IgD-negative memory B cell (primary cell): ENCODE results near the gene ISM1. TPM values are rescaled to one million over a fixed set of nuclear protein-coding genes. Genes with fewer than 3 reads are reported as not detected.
A peak's percentile ranks its signal among the peaks of the same experiment; 100 is the strongest.
"Not testable (repeated sequence)": the region's sequence is repeated elsewhere in the genome, so short reads cannot be mapped to it uniquely, and the experiment has no call there.

Experiments
- H3K27ac Mint-ChIP-seq, 3 donors: one replicate each; pipeline ENCODE4 v1.8.0; 2020 to 2022; ENCODE audit warnings: mild to moderate bottlenecking in 3 of 3, mixed read lengths in 3 of 3, moderate library complexity in 1 of 3
- H3K27me3 Mint-ChIP-seq: one replicate; pipeline ENCODE4 v1.8.0; 2021; ENCODE audit warnings: mixed read lengths
- H3K36me3 Mint-ChIP-seq: one replicate; pipeline ENCODE4 v1.8.0; 2020; ENCODE audit warnings: mild to moderate bottlenecking, mixed read lengths
- H3K4me1 Mint-ChIP-seq, 3 donors: one replicate each; pipeline ENCODE4 v1.8.0; 2020 to 2022; ENCODE audit warnings: mixed read lengths in 3 of 3, mild to moderate bottlenecking in 1 of 3
- H3K4me3 Mint-ChIP-seq, 4 donors: one replicate each; pipeline ENCODE4 v1.8.0; 2020 to 2022; ENCODE audit warnings: mild to moderate bottlenecking in 4 of 4, mixed read lengths in 4 of 4, moderate library complexity in 3 of 4
- H3K9me3 Mint-ChIP-seq, 3 donors: one replicate each; pipeline ENCODE4 v1.8.0; 2020 to 2021; ENCODE audit warnings: mixed read lengths in 3 of 3, mild to moderate bottlenecking in 1 of 3
- polyA plus RNA-seq: library from polyadenylated mRNA; unstranded; fragments of 300-500 nt; fragmentation: Illumina TruSeq; gene quantifications from one replicate; pipeline ENCODE4 v1.2.3, GENCODE V29; 2021

Gene ISM1
- polyA plus RNA-seq, 1 donor from 2014 or later, result 0.13 TPM

DNA sequence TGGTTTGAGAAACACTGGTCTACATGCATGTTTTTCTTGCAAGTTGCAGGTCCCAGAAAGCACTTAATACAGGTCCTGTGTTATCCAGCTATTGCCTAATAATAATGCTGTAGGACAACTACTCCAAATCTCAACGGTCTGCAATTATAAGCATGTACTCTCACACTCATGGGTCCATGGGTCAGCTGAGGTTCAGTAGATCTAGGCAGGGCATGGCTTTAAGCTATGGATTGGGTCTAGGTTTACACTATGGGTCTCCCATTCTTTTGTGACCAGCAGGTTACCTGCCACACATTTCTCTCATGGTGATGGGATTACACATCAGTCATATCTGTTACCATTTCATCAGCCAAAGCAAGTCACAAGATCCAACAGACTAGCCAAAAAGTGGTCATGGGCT, 13.9 kb downstream of the ISM1 start:
- Mint-ChIP-seq H3K27me3 (peaks cover 10% of the 10 kb centered on the region), H3K4me1 (no peaks in the 10 kb centered on the region), H3K36me3 (no peaks in the 10 kb centered on the region), H3K4me3 (no peak overlapping the region), H3K27ac (no peak overlapping the region), H3K9me3 (peaks cover 0 to 5% (median 0%) of the 10 kb centered on the region in 3 donors)

DNA sequence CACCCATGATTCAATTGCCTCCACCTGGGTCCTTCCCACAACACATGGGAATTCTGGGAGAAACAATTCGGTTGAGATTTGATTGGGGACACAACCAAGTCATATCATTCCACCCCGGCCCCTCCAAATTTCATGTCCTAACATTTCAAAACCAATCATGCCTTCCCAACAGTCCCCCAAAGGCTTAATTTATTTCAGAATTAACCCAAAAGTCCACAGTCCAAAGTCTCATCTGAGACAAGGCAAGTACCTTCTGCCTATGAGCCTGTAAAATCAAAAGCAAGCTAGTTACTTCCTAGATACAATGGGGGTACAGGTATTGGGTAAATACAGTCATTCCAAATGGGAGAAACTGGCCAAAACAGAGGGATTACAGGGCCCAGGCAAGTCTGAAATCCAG, 15.3 kb downstream of the ISM1 start:
- H3K4me1 Mint-ChIP-seq, H3K27ac Mint-ChIP-seq, H3K4me3 Mint-ChIP-seq, H3K36me3 Mint-ChIP-seq, H3K27me3 Mint-ChIP-seq, H3K9me3 Mint-ChIP-seq: not testable (repeated sequence)

DNA sequence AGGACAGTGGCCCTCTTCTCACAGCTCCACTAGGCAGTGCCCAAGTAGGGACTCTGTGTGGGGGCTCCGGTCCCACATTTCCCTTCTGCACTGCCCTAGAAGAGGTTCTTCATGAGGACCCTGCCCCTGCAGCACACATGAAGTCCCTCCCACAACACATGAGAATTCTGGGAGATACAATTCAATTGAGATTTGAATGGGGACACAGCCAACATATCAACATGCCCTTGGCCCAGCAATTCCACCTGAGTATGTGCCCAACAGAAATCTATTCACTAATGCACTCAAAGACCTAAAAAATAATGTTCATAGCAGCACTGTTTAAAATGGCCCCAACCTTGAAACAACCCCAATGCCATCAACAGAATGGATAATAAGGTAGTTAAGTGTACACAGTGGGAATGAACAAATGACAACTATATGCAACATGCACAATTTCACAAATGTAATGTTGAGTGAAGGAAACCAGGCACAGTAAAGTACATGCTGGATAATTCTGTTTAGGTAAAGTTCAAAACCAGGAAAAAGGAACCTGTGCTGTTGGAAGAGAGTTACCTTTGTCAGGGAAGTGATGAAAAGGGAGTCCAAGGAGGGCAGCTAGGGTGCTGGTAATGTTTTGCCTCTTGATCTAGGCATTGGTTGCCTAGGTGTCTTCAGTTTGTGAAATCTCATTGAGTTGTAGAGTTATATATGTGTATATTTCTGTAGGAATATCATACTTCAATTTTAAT, 16.1 kb downstream of the ISM1 start:
- Mint-ChIP-seq H3K9me3 (peaks cover 0 to 5% (median 0%) of the 10 kb centered on the region in 3 donors), H3K27ac (no peak overlapping the region), H3K27me3 (peaks cover 6% of the 10 kb centered on the region), H3K36me3 (no peaks in the 10 kb centered on the region), H3K4me1 (no peaks in the 10 kb centered on the region), H3K4me3 (no peak overlapping the region)

DNA sequence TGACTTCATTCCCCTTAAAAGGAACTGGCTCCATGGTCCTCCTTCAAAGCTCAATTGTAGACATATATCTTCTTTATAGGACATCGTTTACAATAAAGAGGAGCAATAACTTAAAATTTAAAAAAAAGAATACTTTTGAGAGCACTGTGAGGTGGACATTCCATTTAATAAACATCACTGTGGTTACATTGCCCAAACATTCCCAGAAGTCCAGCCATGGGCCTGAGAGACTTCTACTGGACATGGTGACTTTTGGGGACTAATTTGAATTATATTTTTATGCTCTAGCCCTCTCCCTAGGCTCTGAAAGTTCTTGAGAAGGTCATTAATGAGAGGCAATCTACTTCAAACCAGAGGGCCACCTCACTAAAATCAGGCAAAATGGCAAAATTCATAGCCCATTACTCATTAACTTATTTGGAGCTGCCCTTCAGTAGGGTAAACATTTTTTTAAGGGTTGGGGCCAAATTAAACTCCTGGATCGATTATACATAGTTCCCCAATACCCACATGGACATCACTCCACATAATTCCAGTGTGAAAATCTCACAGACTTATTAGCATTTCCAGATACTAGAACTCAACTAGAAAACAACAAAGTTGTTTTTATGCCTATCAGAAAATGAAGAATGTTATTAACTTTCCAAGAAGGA, 17.1 kb downstream of the ISM1 start:
- Mint-ChIP-seq H3K36me3 (no peaks in the 10 kb centered on the region), H3K4me3 (no peak overlapping the region), H3K27me3 (peaks cover 4% of the 10 kb centered on the region), H3K4me1 (no peaks in the 10 kb centered on the region), H3K9me3 (peaks cover 0 to 5% (median 0%) of the 10 kb centered on the region in 3 donors), H3K27ac (no peak overlapping the region)

DNA sequence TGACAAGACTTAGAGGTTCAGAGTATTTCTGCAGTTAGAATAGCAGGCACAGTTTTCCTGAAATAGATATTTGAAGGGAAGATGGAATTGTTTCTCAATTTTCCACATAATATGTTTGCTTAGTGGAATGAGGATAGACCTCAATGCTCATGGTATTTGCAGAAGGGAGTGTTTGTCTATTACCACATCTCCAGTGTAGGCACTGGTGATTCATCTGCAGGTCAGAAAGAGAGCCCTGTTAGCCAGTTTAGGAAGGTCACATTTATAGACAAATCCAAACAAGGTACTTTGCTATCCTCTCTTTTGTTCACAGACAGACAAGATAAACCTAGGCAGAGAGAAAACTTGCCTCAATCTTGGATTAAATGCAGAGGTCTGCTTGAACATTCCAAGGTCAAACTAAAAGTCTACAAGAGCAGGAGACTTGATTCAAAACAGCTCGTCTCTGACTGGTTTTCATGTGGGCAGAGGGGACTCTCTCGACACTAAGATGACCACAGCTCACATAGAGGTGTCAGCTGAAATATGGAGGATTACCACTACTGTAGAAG, 22.8 kb downstream of the ISM1 start:
- Mint-ChIP-seq H3K27ac (no peak overlapping the region), H3K4me3 (no peak overlapping the region), H3K36me3 (no peaks in the 10 kb centered on the region), H3K9me3 (peaks cover 0 to 2% (median 0%) of the 10 kb centered on the region in 3 donors), H3K27me3 (no peaks in the 10 kb centered on the region), H3K4me1 (peaks cover 0 to 8% (median 8%) of the 10 kb centered on the region in 3 donors)

DNA sequence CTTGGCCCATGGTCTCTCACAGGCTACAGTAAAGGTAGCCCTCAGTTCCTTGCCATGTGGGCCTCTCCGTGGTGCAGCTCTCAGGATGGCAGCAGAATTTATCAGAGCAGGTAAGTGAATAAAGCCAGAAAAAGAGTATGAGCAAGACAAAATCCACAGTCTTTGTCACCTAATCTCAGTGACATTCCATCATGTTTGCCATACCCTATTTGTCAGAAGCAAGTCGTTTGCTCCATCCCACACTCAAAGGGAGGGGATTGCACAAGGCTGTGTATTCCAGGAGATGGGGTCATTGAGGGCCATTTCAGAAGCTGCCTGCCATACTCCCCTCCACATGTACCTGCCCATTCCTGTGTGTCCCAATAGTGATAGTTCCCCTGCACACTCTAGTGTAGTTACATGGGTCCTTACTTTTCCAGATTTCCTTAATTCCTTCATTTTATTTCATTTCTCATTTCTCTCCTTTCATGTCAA, 24.2 kb downstream of the ISM1 start:
- peaks cover 0 to 8% (median 8%) of the 10 kb centered on the region in 3 donors for H3K4me1 Mint-ChIP-seq
- H3K36me3 Mint-ChIP-seq, result no peaks in the 10 kb centered on the region
- peaks cover 0 to 2% (median 0%) of the 10 kb centered on the region in 3 donors for H3K9me3 Mint-ChIP-seq
- H3K27ac Mint-ChIP-seq, result no peak overlapping the region
- H3K4me3 Mint-ChIP-seq, result no peak overlapping the region
- H3K27me3 Mint-ChIP-seq, result no peaks in the 10 kb centered on the region

DNA sequence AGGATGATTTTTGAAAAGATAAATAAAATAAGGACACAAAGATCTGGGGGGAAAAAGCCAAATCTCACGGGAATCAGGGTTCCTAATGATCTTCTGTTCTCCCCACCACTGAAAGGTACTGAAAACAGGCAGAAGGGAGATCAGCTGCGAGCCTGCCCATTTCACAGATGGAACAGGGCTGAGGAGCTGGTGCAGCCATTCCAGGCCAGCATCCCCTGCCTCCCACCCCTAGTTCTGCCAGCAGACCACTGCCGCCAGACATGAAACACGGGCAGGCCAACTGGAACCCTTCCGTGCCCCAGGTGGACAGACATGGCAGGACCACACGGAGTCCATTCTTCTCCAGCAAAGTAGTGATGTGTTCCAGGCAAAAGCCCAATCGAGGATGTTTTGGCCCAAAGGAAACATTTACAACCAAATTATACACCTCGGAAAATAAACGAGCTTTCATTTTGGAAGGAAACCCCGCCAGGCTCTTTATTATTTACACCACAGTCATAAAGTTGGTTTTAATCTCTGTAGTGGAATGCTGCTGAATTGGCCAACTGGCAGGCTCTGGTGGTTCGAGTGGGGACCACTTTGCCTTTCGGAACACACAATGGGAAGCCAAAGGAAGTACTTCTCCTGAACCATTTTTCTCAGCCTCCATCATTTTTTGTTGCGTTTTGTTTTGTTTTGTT, 28.2 kb downstream of the ISM1 start:
- H3K27ac Mint-ChIP-seq, result no peak overlapping the region
- H3K9me3 Mint-ChIP-seq, result no peaks in the 10 kb centered on the region
- peaks cover 4% of the 10 kb centered on the region for H3K27me3 Mint-ChIP-seq
- H3K4me1 Mint-ChIP-seq, result peaks cover 0 to 8% (median 8%) of the 10 kb centered on the region in 3 donors
- peaks cover 2% of the 10 kb centered on the region for H3K36me3 Mint-ChIP-seq
- H3K4me3 Mint-ChIP-seq, result no peak overlapping the region

DNA sequence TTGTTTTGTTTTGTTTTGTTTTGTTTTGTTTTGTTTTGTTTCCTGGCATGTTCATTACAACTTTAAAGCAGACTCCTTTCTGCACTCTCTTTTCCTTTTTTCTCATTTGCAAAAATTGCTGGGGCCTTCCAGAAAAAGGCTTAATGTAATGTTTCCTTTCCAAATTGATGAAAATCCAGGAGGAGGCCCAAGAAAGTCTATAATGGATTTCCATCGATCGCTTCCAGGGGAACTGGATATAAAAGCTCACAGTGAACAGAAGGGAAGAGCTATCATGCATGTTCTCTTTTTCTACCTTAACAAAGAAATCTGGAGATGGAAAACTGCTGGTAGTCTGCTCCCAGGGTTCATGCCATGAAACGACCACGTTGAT, 28.7 kb downstream of the ISM1 start:
- H3K27me3 Mint-ChIP-seq, result peaks cover 4% of the 10 kb centered on the region
- no peak overlapping the region for H3K27ac Mint-ChIP-seq
- H3K9me3 Mint-ChIP-seq, result no peaks in the 10 kb centered on the region
- H3K4me3 Mint-ChIP-seq, result no peak overlapping the region
- H3K36me3 Mint-ChIP-seq, result peaks cover 2% of the 10 kb centered on the region
- peaks cover 0 to 8% (median 8%) of the 10 kb centered on the region in 3 donors for H3K4me1 Mint-ChIP-seq

DNA sequence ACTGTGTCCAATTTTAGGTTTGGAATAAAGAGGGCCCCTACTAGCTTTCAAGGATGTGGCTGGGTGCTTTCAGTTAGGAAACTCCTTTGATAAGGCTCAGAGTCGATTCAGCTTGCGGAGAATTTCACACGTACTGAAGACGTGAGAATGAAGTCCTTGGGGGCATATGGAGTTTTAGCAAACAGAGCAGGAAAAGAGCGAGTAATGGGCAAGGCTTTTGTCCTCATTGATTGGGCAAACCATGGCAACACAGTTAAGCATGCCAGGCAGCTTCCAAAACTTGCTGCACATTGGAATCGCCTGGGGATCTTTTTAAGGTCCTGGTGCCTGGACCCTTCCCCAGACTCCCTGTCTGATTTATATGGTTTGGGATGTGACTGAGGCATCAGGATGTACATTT, 29.2 kb downstream of the ISM1 start:
- peaks cover 0 to 8% (median 8%) of the 10 kb centered on the region in 3 donors for H3K4me1 Mint-ChIP-seq
- H3K27me3 Mint-ChIP-seq, result peaks cover 4% of the 10 kb centered on the region
- H3K27ac Mint-ChIP-seq, result no peak overlapping the region
- no peaks in the 10 kb centered on the region for H3K9me3 Mint-ChIP-seq
- H3K36me3 Mint-ChIP-seq, result peaks cover 2% of the 10 kb centered on the region
- H3K4me3 Mint-ChIP-seq, result no peak overlapping the region

DNA sequence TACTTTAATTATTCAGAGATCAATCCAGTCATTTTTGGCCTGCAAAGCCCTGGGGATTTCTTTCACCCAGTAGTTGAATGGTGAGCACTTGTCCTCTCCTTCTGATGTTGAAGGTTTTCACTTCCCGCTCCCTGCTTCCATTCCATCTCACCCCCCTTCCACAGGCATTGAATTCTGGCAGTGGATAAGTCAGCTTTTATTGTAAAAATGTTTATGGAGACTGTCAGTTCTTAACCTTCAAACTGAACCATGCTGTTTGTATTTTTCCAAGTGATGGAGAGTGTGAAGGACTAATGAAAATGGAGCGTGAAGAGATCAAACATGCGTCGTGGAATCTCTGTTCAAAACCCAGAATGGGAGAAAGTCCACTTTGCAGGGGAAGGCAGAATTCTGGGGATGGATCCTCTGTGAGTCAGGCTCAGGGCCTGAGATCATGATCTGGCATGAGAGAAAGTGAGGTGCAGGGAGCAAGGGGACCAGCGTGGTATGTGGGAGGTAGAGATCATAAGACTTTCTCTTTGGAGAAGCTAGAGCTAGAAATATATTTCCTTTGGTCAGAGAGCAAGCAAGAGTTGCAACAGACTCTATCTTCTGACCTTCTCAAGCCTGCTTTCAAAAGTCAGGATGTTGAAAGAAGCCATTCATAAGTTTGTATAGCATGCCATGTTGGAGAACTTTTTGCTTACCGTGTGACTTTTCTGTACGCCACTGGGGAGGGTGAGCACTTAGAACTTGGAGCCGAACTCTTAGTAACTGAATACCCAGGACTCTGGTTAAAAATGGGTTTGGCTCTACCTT, 30.2 kb downstream of the ISM1 start:
- Mint-ChIP-seq H3K9me3 (no peaks in the 10 kb centered on the region), H3K36me3 (peaks cover 2% of the 10 kb centered on the region), H3K4me1 (peaks cover 0 to 8% (median 8%) of the 10 kb centered on the region in 3 donors), H3K27me3 (peaks cover 6% of the 10 kb centered on the region), H3K27ac (no peak overlapping the region), H3K4me3 (no peak overlapping the region)

DNA sequence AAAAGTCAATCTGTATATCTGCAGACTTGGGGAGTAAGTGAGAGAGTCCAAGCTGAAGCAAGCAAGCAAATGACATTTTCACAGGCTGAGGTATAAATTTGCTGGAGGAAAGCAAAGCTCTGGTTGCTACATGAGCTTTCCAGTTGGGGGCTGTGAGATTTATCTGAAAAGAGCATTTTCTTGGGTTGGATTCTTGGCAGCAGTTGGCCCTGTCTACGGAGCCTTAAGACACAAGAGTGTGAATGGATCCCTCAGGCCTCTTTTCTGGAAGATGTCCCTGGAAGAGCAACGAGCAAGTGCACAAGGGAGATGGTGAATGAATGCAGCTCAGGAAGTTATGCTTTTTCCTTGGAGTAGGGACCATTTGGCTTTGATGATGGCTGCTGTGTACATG, 30.8 kb downstream of the ISM1 start:
- Mint-ChIP-seq H3K27ac (no peak overlapping the region), H3K36me3 (peaks cover 2% of the 10 kb centered on the region), H3K27me3 (peaks cover 6% of the 10 kb centered on the region), H3K9me3 (no peaks in the 10 kb centered on the region), H3K4me1 (peaks cover 0 to 8% (median 8%) of the 10 kb centered on the region in 3 donors), H3K4me3 (no peak overlapping the region)

DNA sequence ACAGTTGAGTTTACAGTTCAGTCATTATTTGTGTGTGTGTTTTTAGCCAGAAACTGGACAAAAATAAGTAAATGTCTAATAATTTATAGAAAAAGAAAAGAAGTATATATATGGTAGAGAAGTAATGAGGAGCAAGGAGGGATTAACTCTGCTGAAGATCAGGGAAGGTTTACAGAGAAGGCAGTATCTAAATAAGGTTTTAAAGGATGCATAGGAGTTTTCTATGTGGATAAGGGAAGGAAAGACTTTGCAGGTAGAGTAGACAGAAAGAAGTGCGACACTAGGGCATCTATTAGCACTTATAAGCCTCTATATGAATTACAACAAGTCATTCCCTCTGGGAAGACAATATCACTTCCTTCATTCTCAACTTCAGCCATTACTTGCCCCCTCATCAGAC, 34.3 kb downstream of the ISM1 start:
- Mint-ChIP-seq H3K27ac (no peak overlapping the region), H3K4me1 (no peaks in the 10 kb centered on the region), H3K4me3 (no peak overlapping the region), H3K9me3 (no peaks in the 10 kb centered on the region), H3K27me3 (peaks cover 6% of the 10 kb centered on the region), H3K36me3 (peaks cover 2% of the 10 kb centered on the region)

DNA sequence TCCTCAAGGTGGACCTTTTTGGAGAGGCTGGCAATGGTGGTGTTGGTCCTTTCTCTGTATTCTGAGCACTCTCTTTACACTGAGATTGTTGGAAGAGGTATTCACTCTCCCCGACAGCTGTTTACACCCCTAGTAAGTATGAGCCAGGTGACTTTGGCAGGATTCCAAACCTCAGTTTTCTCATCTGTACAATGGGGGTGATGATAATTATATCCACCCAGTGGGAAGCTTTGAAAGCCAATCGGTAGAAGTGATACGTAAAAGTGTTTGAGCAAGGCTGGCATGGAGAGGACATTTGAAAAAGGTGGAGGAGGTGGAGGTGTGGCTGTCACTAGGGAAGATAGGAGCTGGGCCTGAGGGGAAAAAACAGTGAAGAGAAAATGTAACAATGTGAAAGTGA, 35.5 kb downstream of the ISM1 start:
- peaks cover 2% of the 10 kb centered on the region for H3K36me3 Mint-ChIP-seq
- H3K27me3 Mint-ChIP-seq, result peaks cover 1% of the 10 kb centered on the region
- H3K4me3 Mint-ChIP-seq, result peak overlapping the region in 1 of 4 donors; percentile 25
- H3K9me3 Mint-ChIP-seq, result no peaks in the 10 kb centered on the region
- H3K4me1 Mint-ChIP-seq, result no peaks in the 10 kb centered on the region
- no peak overlapping the region for H3K27ac Mint-ChIP-seq

DNA sequence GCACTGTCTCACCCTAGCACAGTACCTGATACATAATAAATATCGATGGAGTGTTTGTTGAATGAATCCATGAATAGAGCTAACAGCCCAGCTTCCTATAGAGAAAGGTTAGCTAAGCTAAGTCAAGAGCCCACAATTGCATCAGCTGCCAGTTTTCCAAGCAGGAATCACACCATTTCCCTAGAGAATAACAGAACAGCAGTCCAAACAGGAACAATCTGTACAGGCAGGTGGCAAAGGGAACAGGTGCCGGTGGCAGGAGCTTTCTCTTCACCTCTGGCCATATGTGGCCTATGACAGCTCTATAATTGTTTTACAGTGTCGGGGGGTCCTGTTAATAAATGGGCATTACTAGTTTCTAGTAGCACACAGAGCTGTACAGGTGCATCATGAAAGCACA, 38.8 kb downstream of the ISM1 start:
- Mint-ChIP-seq H3K36me3 (no peaks in the 10 kb centered on the region), H3K27ac (no peak overlapping the region), H3K9me3 (no peaks in the 10 kb centered on the region), H3K4me3 (no peak overlapping the region), H3K4me1 (no peaks in the 10 kb centered on the region), H3K27me3 (peaks cover 3% of the 10 kb centered on the region)
